GM19438 (cell line): ENCODE measurements around the gene C20orf141.
"Not testable (repeated sequence)": the region's sequence is repeated elsewhere in the genome, so short reads cannot be mapped to it uniquely, and the experiment has no call there.

Experiments used
- ATAC-seq: cut with Tn5 transposase; IDR thresholded peaks from one replicate; pipeline ENCODE4 v1.9.1; 2021; ENCODE audit warnings: low read depth; ENCODE audit not compliant: unreplicated experiment

C20orf141 gene

DNA sequence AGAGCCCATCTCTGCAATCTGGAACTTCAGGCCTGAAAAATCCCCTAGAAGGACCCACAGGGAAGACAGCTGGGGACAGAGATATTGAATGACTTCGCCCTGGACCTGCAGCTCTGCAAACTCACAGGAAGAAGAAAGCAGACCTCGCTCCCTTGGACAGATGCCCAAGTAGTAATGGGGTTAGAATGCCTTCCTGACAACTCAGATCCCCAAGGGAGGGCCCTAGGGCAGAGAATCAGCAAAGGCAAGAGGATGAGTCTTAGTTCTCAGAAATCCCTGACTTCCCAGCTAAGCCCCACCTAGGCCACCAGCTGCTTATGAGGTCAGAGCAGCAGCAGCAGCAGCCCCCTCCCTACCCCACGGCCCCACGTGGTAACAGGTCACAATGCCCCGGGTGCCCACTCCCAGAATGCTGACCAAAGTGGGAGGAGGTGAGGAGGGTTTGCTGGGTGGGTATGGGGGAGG, at the start of gene C20orf141:
Gene C20orf141, plus strand, starts transcription at position 401 of the 465 bp plus-strand sequence. CDS start 198 bp downstream, outside the sequence.
- ATAC-seq, result no peak

DNA sequence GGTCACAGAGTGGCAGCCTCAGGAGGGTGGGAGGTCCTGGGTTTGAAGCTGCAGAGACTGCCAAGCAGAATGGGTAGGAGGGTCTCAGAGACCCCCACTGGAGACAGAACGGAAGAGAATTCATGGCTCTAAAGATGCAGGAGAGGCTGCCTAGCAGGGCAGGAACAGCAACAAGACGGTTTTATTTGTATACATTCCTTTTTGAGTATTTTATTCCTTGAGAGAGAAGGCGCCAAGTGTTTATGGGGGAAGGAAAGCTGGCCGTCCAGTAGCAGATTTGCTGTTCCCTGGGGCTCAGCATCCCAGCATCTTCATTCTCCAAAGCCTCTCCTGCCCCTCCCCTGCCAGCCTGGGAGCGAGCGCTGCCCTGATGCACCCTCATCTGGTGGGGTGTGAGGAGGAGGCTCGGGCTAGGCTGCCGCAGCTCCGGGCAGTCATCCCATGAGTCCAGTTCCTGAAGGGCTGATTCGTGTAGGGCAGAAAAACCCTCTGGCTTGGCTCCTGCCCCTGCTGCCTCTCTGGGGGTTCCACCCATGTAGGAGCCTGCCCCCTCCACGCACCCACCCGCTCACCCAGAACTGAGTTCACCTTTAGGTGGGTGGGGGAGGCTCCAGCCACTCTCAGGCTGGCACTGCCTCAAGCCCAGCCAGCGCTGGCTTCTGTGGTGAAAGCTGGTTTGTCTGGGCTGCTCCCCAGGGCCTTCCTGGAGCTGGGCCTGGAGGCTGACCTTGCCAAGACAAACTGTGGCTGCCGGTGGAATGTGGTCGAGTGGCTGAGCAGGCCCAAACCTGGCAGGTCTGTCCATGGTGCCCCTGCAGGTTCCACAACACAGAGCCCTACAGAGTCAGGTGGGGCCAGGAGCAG, 46.8 kb upstream of the C20orf141 start:
- ATAC-seq, result no peak

GRCh38 chr20:2768632-2769015, 46.2 kb upstream of the C20orf141 start:
- ATAC-seq, result no peak

- not testable (repeated sequence) for ATAC-seq
Observed at GRCh38 chr20:2770091-2770490, 44.7 kb upstream of the C20orf141 start.

- ATAC-seq, result no peak
Observed at GRCh38 chr20:2771631-2772080, 43.1 kb upstream of the C20orf141 start.

DNA sequence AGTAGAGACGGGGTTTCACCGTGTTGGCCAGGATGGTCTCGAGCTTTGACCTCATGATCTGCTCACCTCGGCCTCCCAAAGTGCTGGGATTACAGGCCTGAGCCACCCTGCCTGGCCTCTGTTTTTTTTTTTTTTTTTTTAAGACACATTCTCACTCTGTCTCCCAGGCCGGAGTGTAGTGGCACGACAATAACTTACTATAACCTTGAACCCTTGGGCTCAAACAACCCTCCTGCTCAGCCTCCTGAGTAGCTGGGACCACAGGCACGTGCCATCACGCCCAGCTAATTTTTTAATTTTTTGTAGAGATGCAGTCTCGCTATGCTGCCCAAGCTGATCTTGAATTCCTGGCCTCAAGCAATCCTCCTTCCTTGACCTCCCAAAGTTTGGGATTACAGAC, 41.0 kb upstream of the C20orf141 start:
- no peak for ATAC-seq

DNA sequence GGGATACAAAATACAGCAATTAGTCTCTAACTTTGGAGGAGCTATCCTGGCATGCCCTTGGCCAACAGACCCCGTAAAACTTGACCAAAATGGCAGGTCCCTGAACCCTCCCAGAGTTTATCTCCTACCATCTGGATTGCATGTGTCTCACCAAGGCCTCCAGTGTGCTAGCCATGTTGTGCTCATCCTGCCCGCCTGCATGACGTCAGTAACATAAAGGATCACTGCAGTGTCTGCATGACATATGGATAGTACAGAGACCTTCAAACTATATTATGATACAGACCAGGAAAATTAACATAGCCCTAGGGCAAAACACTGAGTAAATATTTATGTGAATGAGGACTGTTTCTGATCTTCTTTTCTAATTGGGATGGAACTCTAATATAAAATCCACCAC, 39.6 kb upstream of the C20orf141 start:
- no peak for ATAC-seq

DNA sequence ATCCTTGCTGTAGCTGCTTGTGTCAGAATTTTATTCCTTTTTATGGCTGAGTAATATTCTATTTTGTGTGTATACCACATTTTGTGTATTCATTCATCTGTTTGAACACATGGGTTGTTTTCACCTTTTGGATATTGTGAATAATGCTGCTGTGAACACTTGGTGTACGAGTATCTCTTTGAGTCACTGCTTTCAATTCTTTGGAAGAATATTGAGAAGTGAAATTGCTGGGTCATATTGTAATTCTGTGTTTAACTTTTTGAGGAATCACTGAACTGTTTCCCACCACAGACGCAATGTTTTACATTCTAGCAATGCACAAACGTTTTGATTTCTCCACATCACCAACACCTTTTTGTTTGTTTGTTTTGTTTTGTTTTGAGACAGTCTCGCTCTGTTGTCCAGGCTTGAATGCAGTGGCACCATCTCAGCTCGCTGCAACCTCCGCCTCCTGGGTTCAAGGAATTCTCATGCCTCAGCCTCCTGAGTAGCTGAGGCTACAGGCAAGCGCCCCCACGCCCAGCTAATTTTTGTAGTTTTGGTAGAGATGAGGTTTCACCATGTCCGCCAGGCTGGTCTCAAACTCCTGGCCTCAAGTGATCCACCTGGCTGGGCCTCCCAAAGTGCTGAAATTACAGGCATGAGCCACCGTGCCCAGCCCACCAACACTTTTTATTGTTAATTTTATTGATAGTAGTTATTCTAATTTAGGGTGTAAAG, 36.0 kb upstream of the C20orf141 start:
- ATAC-seq, result no peak

GRCh38 chr20:2780948-2781347, 33.8 kb upstream of the C20orf141 start:
- no peak for ATAC-seq

- ATAC-seq, result no peak
Observed at GRCh38 chr20:2783908-2784566, 30.8 kb upstream of the C20orf141 start.

GRCh38 chr20:2793471-2793870, 21.3 kb upstream of the C20orf141 start:
- ATAC-seq, result no peak

DNA sequence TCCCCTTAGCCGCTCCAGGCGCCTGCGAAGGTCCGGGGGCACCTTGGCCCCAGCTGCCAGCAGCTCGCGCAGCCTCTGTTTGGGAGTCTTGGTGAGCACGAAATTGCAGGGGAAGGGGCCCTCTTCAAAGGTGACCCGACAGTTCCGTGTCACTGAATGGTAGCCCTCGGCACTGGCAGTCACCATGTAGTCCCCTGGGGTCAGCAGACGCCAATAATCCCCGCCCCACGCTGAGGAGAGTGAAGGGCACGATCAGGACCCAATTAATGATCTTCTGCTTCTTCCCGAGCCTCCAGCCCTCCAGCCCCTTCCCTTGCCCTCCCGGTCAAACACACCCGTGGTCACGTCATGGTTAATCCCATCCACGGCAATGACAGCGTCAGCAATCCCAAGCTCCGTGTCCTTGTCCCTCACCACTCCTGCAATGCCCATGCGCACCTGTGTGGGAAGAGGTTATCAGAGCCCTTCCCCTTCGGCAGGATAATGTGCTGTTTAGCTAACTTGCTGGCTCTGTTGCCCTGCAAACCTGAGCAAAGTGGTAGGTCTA, 20.5 kb upstream of the C20orf141 start:
- no peak for ATAC-seq

DNA sequence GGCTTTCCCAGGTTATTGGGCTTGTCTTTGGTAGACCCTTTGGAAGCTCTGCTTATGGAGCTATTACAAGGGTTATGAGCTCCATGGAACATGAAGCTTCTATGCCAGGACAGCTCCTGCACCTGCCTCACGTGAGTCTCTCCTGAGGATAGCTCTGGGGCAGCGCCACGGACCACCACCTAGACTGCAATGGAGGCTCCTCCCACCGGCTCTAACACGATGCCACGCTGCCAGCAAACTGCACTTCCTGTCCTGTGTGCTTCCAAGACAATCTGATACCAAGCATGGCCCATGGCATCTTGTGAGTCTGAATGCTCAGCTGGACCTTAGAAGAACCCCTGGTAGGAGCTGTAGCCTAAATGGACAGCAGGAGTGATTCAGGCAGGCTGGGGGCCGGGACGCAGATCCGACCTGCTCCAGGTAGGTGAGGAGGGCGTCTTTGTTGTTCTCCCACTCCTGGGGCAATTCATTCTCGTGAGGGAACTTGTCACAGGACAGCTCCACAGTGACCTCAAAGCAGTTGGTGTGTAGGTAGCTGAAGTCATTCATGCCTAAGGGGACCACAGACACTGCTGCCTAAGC, 19.8 kb upstream of the C20orf141 start:
- no peak for ATAC-seq

GRCh38 chr20:2795451-2795850, 19.3 kb upstream of the C20orf141 start:
- ATAC-seq, result no peak

GRCh38 chr20:2796011-2796660, 18.7 kb upstream of the C20orf141 start:
- no peak for ATAC-seq

- no peak for ATAC-seq
Observed at GRCh38 chr20:2797136-2797983, 17.4 kb upstream of the C20orf141 start.

DNA sequence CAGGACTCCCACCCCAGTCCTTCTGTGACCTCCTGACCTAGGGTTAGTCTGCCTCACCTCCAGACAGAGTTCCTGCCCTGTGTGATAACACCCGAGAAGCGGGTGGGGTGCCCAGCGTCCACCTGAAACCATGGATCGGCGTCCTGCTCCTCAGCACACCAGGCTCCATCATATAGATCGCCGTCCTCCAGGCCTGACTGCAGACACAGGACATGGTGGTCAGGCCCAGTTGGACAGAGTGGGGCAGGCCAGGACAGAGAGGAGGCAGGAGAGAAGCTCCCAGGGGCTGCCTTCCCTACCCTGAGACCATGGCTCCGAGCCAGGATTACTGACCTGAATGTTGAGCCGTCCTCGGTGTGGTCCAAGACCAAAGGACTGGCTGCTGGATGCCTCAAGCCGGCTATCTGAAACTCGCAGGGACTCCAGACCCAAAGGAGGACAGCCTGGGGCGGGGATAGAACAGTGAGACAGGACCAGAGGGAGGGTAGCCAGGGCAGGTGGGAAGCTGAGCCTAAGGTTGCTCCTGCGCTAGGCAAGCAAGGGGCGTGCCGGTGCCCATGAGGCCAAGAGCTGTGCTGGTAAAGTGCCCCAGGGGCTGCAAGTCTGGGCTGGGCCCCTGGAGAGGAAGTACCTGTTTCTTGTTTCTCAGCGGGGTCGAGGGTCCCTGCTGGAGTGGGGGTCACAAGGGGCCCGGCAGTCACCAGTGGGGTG, 16.5 kb upstream of the C20orf141 start:
- ATAC-seq, result no peak

DNA sequence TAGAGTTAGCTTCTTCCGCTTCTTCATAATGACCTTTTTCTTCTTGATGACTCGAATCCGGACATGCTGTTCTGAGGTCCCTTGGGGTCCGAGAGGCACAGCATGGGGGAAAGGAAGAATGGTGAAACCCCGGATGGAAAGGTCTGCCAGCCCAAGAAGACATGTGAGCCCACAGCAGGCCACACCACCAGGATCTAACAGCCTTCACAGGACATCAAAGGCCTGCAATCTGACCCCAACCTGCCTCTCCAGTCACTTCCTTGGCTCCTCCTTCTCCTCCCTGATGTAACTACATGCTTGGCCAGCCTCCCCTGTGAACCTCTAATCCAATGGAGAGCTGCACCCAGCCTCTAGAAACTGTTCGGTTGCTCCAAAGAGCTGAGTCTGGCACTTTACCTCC, 16.0 kb upstream of the C20orf141 start:
- no peak for ATAC-seq
